ENCODE measurements around the gene ZFPL1.

- no peak for TF ChIP-seq CTCF (IDR thresholded peaks at IDR 0.05)
- no peak for TF ChIP-seq POLR2A (IDR thresholded peaks at IDR 0.05)
Measured at GRCh38 chr11:65121865-65122696, 38.1 kb downstream of the ZFPL1 start, which contains the start of the genes FAU and MRPL49.
